GM12874 (cell line): Measurements from ENCODE around the gene CFAP65.

Experiments
- TF ChIP-seq, protein P1 (sequence below): IDR thresholded peaks from 2 replicates; pipeline ENCODE4 v1.5.1; 2011; ENCODE audit warnings: low read depth, mild to moderate bottlenecking, control low read depth, low read length, moderate library complexity; ENCODE audit not compliant: insufficient read depth

Gene CFAP65

GRCh38 chr2:219082332-219082958 lies 41.1 kb upstream of the CFAP65 start:
- TF ChIP-seq, protein P1, sequence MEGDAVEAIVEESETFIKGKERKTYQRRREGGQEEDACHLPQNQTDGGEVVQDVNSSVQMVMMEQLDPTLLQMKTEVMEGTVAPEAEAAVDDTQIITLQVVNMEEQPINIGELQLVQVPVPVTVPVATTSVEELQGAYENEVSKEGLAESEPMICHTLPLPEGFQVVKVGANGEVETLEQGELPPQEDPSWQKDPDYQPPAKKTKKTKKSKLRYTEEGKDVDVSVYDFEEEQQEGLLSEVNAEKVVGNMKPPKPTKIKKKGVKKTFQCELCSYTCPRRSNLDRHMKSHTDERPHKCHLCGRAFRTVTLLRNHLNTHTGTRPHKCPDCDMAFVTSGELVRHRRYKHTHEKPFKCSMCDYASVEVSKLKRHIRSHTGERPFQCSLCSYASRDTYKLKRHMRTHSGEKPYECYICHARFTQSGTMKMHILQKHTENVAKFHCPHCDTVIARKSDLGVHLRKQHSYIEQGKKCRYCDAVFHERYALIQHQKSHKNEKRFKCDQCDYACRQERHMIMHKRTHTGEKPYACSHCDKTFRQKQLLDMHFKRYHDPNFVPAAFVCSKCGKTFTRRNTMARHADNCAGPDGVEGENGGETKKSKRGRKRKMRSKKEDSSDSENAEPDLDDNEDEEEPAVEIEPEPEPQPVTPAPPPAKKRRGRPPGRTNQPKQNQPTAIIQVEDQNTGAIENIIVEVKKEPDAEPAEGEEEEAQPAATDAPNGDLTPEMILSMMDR = no peak

DNA sequence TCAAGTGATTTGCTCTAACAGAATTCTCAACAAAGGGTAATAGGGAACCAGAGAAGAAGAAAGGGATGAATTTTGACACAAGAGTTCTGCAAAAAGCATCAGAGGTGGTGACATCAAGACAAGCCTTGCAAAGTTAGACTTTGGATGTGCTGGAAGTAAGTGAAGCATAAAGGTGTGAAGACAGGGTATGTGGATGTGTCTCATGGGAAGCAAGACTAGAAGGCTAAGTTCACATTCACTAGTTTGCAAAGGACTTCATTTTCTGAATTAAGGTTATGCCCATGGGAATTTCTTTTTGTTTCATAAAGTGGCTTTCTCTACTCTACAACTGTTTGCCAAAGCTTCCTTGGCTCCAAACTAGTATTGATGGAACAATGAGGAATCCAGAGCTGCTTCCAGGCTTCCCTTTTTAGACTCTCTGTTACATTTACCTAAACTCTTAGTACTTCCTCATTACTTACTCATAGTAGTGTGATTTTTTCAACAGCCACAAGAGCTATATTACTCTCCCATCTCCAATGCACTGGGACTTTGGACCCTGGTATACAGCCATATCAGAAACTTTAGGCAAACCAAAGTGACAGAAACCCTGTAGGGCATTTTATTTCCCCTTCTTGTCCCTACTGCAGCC lies 40.5 kb upstream of the CFAP65 start:
- TF ChIP-seq, protein P1 = no peak

DNA sequence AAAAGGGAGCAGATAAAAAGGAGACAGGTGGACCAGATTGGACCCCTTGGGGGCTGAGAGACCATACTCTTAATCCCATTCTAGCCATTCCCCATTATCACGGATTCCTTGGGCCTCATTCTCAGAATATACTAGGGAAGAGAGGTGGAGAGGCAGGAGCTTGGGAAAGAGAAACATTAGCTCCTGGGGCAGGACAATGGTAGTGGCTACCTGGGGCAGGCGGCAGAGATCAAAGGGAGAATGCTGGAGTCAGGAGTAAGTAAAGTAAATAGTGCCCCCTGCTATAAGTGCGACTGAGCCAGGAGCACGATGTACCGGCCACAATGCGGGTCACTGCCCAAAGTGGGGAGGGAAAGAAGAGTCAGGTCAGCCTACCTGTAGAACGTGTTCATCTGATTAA lies 39.8 kb upstream of the CFAP65 start:
- TF ChIP-seq, protein P1 = no peak

- TF ChIP-seq, protein P1 = no peak
These were observed 38.1 kb upstream of the CFAP65 start for GRCh38 chr2:219079417-219079816.

- TF ChIP-seq, protein P1 = no peak
These were observed 37.6 kb upstream of the CFAP65 start for GRCh38 chr2:219078951-219079350.

DNA sequence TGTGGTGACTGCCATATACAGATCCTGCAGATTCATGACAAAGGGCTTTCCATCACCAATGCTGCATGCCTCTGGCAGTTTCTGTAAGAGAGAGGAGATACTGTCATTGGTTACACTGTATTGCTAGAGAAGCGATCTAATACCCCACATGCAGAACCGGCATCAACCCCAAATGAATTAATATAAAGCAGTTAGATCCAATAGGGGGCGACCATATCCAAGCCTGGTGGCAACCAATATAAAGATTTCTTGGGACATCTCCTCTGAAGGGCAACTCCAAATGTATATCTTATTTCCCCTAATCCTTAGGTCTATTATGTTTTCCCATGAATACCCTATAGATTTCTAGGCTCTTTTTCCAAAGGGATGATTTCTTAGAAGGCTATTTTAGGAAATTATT lies 36.8 kb upstream of the CFAP65 start:
- TF ChIP-seq, protein P1 = no peak

- TF ChIP-seq, protein P1 = no peak
These were observed 34.9 kb upstream of the CFAP65 start for GRCh38 chr2:219076253-219076652.
